ENCODE data around the gene ATIC. TPM values are rescaled to one million over a fixed set of nuclear protein-coding genes. Genes with fewer than 3 reads are reported as not detected.
"Not testable (repeated sequence)": the region's sequence is repeated elsewhere in the genome, so short reads cannot be mapped to it uniquely, and the experiment has no call there.

The ATIC gene
- total RNA-seq, 1 donor from 2014 or later = 145 TPM

DNA sequence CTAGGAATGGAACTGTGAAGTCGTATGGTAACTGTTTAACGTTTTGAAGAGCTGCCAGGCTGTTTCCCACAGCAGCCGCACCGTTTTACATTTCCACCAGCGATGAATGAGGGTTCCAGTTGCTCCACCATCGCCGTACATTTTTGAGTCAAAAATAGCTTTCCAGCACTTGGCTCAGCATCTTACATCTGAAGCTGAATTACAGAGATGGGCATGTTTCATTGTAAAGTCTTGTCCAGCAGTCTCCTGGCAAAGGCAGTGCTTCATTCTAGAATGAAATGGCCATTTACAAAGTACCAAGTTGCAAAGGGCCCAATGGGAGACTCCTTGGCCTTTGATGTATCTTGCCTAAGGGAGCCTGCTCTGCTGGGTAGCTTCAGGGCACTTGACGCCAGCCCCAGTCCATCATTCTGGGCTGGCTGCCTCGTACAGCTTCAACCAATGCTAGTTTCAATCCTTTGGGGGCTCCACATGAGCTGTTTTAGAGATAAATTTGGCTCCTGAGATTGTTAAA is 45.1 kb downstream of the ATIC start:
- no peak overlapping the region for H3K27ac Mint-ChIP-seq
- H3K27me3 Mint-ChIP-seq = no peaks in the 10 kb centered on the region
- H3K36me3 Mint-ChIP-seq (ENCODE audit: insufficient read depth) = peaks cover 29% of the 10 kb centered on the region
- TF ChIP-seq, protein P1, sequence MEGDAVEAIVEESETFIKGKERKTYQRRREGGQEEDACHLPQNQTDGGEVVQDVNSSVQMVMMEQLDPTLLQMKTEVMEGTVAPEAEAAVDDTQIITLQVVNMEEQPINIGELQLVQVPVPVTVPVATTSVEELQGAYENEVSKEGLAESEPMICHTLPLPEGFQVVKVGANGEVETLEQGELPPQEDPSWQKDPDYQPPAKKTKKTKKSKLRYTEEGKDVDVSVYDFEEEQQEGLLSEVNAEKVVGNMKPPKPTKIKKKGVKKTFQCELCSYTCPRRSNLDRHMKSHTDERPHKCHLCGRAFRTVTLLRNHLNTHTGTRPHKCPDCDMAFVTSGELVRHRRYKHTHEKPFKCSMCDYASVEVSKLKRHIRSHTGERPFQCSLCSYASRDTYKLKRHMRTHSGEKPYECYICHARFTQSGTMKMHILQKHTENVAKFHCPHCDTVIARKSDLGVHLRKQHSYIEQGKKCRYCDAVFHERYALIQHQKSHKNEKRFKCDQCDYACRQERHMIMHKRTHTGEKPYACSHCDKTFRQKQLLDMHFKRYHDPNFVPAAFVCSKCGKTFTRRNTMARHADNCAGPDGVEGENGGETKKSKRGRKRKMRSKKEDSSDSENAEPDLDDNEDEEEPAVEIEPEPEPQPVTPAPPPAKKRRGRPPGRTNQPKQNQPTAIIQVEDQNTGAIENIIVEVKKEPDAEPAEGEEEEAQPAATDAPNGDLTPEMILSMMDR (IDR thresholded peaks at IDR 0.05; ENCODE audit: unreplicated experiment) = no peak
- peaks cover 18% of the 10 kb centered on the region for H3K4me1 Mint-ChIP-seq (ENCODE audit: low read depth)
- DNase-seq (ENCODE audit: low spot score, unreplicated experiment) = no peak
- H3K4me3 Mint-ChIP-seq (ENCODE audit: low read depth) = no peak overlapping the region
- H3K9me3 Mint-ChIP-seq (ENCODE audit: low read depth) = no peaks in the 10 kb centered on the region

DNA sequence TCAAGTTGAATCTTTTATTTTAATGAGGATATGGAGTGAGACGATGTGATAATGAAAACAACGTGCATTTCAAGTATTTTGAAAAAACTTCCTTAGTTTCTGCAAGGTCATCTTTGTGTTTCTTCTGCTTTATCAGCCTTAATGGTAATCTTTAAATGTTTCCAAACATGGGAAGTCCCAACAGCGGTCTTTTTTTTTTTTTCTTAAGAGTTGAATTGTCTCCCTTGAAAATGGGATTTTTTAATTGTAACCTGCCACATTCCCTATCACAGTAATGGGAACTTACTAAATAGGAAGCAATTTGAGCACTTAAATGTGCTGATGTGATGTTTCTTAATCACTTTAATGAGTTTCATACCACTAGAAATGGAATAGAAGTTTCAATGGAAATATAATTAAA is 45.8 kb downstream of the ATIC start:
- TF ChIP-seq, protein P1 (IDR thresholded peaks at IDR 0.05; ENCODE audit: unreplicated experiment) = no peak
- Mint-ChIP-seq H3K36me3 (ENCODE audit: insufficient read depth) (peaks cover 33% of the 10 kb centered on the region), H3K9me3 (ENCODE audit: low read depth) (no peaks in the 10 kb centered on the region)

DNA sequence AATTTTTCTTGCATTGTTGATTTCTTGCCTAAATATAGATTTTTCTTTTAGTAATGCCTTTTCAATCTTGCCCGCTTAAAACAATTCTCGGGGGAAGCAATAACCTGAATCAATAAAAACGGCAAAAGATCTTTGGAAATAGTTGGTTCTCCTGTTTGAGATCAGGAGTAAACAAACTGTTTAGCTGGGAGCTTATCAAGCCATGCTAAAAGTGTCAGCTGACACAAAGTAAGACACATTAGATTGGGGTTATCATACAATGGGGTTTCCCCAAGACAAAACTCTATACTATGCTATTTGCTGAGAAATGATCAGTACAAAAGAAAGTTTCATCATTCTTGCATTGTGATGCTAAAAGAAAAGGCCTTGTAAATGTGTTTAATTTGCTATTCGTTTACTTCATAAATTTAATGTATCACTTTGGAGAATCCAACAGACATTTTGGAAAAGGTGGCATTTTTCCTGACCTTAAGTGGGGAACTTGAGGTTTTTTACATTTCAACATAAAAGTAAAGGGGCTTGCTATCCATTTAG is 46.5 kb downstream of the ATIC start:
- Mint-ChIP-seq H3K4me3 (ENCODE audit: low read depth) (no peak overlapping the region), H3K27me3 (no peaks in the 10 kb centered on the region), H3K36me3 (ENCODE audit: insufficient read depth) (peaks cover 32% of the 10 kb centered on the region), H3K9me3 (ENCODE audit: low read depth) (no peaks in the 10 kb centered on the region), H3K4me1 (ENCODE audit: low read depth) (peaks cover 18% of the 10 kb centered on the region), H3K27ac (peak overlapping the region; percentile 8)
- TF ChIP-seq, protein P1 (IDR thresholded peaks at IDR 0.05; ENCODE audit: unreplicated experiment) = no peak
- no peak for DNase-seq (ENCODE audit: low spot score, unreplicated experiment)

More for the DNA sequence above, 45.8 kb downstream of the ATIC start:
- no peak overlapping the region for H3K27ac Mint-ChIP-seq
- H3K4me3 Mint-ChIP-seq (ENCODE audit: low read depth) = no peak overlapping the region
- H3K27me3 Mint-ChIP-seq = no peaks in the 10 kb centered on the region
- DNase-seq (ENCODE audit: low spot score, unreplicated experiment) = no peak
- peaks cover 18% of the 10 kb centered on the region for H3K4me1 Mint-ChIP-seq (ENCODE audit: low read depth)

DNA sequence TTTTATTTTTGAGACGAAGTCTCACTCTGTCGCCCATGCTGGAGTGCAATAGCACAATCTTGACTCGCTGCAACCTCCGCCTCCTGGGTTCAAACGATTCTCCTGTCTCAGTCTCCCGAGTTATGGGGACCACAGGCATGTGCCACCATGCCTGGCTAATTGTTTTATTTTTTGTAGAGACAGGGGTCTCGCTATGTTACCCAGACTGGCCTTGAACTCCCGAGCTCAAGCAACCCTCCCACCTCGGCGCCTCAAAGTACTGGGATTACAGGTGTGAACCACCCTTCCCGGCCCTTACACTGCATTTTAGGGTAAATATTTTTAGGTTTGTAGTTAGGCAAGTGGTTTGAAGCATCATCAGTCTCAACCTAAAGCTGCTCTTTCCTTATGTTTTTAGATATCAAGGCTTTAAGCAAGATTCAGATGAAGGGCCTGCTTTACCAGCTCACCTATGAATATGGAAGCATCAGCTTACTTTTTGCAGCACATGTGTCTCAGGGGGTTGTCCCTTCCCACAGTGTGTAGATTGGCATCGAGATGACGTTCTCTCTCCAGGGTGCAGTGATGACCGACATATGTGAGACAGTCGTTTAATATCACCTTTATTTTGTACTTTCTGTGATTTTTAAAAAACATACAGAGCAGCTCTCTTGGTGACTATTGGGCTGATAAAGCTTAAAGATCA is 47.2 kb downstream of the ATIC start:
- H3K4me3 Mint-ChIP-seq (ENCODE audit: low read depth) = no peak overlapping the region
- H3K27me3 Mint-ChIP-seq = no peaks in the 10 kb centered on the region
- peaks cover 18% of the 10 kb centered on the region for H3K4me1 Mint-ChIP-seq (ENCODE audit: low read depth)
- no peaks in the 10 kb centered on the region for H3K9me3 Mint-ChIP-seq (ENCODE audit: low read depth)
- H3K27ac Mint-ChIP-seq = peak overlapping the region; percentile 85
- peaks cover 39% of the 10 kb centered on the region for H3K36me3 Mint-ChIP-seq (ENCODE audit: insufficient read depth)
- DNase-seq (ENCODE audit: low spot score, unreplicated experiment) = no peak
- TF ChIP-seq, protein P1 (IDR thresholded peaks at IDR 0.05; ENCODE audit: unreplicated experiment) = no peak

DNA sequence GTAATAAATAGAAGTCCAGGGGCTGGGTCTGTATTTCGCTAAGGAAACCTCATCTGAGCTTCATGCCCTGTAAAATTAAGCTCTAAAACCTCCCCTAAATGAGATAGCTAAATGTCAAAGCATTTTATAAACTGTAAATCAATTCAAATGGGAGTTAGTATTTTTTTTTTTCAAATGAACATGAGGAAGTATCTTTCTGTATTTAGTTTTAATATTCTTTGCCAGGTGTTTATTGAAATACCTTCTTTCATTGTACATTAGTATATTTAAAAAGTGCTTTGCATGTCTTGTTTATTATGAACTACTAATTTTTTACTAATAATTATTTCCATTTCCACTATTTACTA is 47.7 kb downstream of the ATIC start:
- Mint-ChIP-seq H3K36me3 (ENCODE audit: insufficient read depth) (peaks cover 41% of the 10 kb centered on the region), H3K4me1 (ENCODE audit: low read depth) (peaks cover 18% of the 10 kb centered on the region), H3K4me3 (ENCODE audit: low read depth) (no peak overlapping the region), H3K9me3 (ENCODE audit: low read depth) (no peaks in the 10 kb centered on the region), H3K27me3 (no peaks in the 10 kb centered on the region), H3K27ac (peak overlapping the region; percentile 23)
- no peak for DNase-seq (ENCODE audit: low spot score, unreplicated experiment)
- TF ChIP-seq, protein P1 (IDR thresholded peaks at IDR 0.05; ENCODE audit: unreplicated experiment) = no peak

DNA sequence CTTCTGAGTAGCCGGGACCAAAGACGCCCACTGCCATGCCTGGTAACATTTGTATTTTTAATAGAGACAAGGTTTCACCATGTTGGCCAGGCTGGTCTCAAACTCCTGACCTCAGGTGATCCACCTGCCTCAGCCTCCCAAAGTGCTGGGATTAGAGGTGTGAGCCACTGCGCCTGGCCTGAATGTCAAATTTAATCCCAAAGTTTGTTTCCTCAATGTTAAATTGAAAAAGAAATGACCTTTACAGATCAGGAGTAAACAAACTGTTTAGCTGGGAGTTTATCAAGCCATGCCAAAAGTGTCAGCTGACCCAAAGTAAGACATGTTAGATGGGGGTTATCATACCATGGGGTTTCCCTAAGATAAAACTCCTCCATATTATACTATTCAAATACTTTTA is 48.2 kb downstream of the ATIC start:
- H3K9me3 Mint-ChIP-seq (ENCODE audit: low read depth); DNase-seq (ENCODE audit: low spot score, unreplicated experiment); H3K4me3 Mint-ChIP-seq (ENCODE audit: low read depth); H3K27me3 Mint-ChIP-seq; H3K27ac Mint-ChIP-seq: not testable (repeated sequence)
- Mint-ChIP-seq H3K4me1 (ENCODE audit: low read depth) (peaks cover 18% of the 10 kb centered on the region), H3K36me3 (ENCODE audit: insufficient read depth) (peaks cover 43% of the 10 kb centered on the region)
